OCI-LY1 (cell line): Measurements from ENCODE around the gene ATXN3.

Experiments
- H2AFZ ChIP-seq: fragments of 200-600 bp; sonication (generic), shearing (Covaris generic); 2 replicates; pipeline ENCODE4 v1.6.0; 2014; ENCODE audit warnings: antibody characterized with exemption, mild to moderate bottlenecking, low read length
- H3F3A ChIP-seq: fragments of 200-600 bp; sonication (generic), shearing (Covaris generic); 2 replicates; pipeline ENCODE4 v1.6.0; 2014; ENCODE audit warnings: mild to moderate bottlenecking, antibody characterized with exemption, low read length, moderate library complexity; ENCODE audit not compliant: insufficient read depth
- H3K27ac ChIP-seq: fragments of 200-600 bp; sonication (generic); 2 replicates; pipeline ENCODE4 v1.5.1; 2014; ENCODE audit warnings: low read length, mixed run types, mild to moderate bottlenecking, low read depth; ENCODE audit not compliant: poor library complexity, severe bottlenecking
- H3K27me3 ChIP-seq: fragments of 200-600 bp; sonication (generic); 2 replicates; pipeline ENCODE4 v1.6.0; 2014; ENCODE audit warnings: antibody characterized with exemption, mild to moderate bottlenecking, low read length, moderate library complexity; ENCODE audit not compliant: insufficient read depth
- H3K36me3 ChIP-seq: fragments of 200-600 bp; sonication (generic); 2 replicates; pipeline ENCODE4 v1.6.1; 2014; ENCODE audit warnings: mild to moderate bottlenecking, antibody characterized with exemption, low read length, moderate library complexity, mixed read lengths; ENCODE audit not compliant: insufficient read depth
- H3K4me1 ChIP-seq: fragments of 200-600 bp; sonication (generic); 2 replicates; pipeline ENCODE4 v1.5.1; 2014; ENCODE audit warnings: mild to moderate bottlenecking, low read length, moderate library complexity; ENCODE audit not compliant: insufficient read depth, severe bottlenecking
- H3K4me2 ChIP-seq: fragments of 200-600 bp; sonication (generic), shearing (Covaris generic); 2 replicates; pipeline ENCODE4 v1.6.1; 2014; ENCODE audit warnings: low read length
- H3K4me3 ChIP-seq: fragments of 200-600 bp; sonication (generic); 2 replicates; pipeline ENCODE4 v1.5.1; 2014; ENCODE audit warnings: low read length, low read depth, mild to moderate bottlenecking, mixed read lengths; ENCODE audit not compliant: poor library complexity, severe bottlenecking
- H3K79me2 ChIP-seq: fragments of 200-600 bp; shearing (Covaris generic); 2 replicates; pipeline ENCODE4 v1.6.1; 2016; ENCODE audit warnings: mixed run types, low read length, mixed read lengths; ENCODE audit not compliant: insufficient read depth
- H3K9ac ChIP-seq: fragments of 200-600 bp; sonication (generic), shearing (Covaris generic); 2 replicates; pipeline ENCODE4 v1.6.1; 2014; ENCODE audit warnings: mild to moderate bottlenecking, low read length, mixed read lengths
- H3K9me2 ChIP-seq: fragments of 200-600 bp; sonication (generic), shearing (Covaris generic); 2 replicates; pipeline ENCODE4 v1.6.1; 2014; ENCODE audit warnings: low read depth, mild to moderate bottlenecking, low read length, mixed read lengths
- H3K9me3 ChIP-seq: fragments of 200-600 bp; shearing (Covaris generic); 2 replicates; pipeline ENCODE4 v1.6.1; 2014; ENCODE audit warnings: low read length, mixed read lengths
- H4K20me1 ChIP-seq: fragments of 200-600 bp; sonication (generic), shearing (Covaris generic); 2 replicates; pipeline ENCODE4 v1.6.0; 2016; ENCODE audit warnings: mild to moderate bottlenecking, low read length; ENCODE audit not compliant: insufficient read depth
- EZH2 ChIP-seq: fragments of 200-600 bp; sonication (generic), shearing (Covaris generic); IDR thresholded peaks from 2 replicates; pipeline ENCODE4 v1.8.0; 2017; ENCODE audit warnings: borderline replicate concordance, mixed run types, mild to moderate bottlenecking, antibody characterized with exemption, low read length, moderate library complexity, mixed read lengths
- TF ChIP-seq, protein P1 (sequence below): fragments of 200-600 bp; sonication (generic), shearing (Covaris generic); IDR thresholded peaks from 2 replicates; pipeline ENCODE4 v1.5.1; 2017; ENCODE audit warnings: mild to moderate bottlenecking, antibody characterized with exemption, low read length, moderate library complexity, mixed read lengths

Gene ATXN3

GRCh38 chr14:92106143-92106926 lies at the start of gene ATXN3:
ATXN3 (minus strand) TSS chr14:92106582; CDS start chr14:92106552, 30 bp downstream.
- no peaks in the 10 kb centered on the region for H3F3A ChIP-seq
- no peaks in the 10 kb centered on the region for H3K36me3 ChIP-seq
- H3K79me2 ChIP-seq: peaks cover 29% of the 10 kb centered on the region
- peaks cover 54% of the 10 kb centered on the region for H3K4me1 ChIP-seq
- no peaks in the 10 kb centered on the region for H3K9me2 ChIP-seq
- no peaks in the 10 kb centered on the region for H3K27me3 ChIP-seq
- no peaks in the 10 kb centered on the region for H4K20me1 ChIP-seq
- H3K27ac ChIP-seq: peak within 1 kb of the TSS; percentile 88
- peak within 1 kb of the TSS; percentile 83 for H2AFZ ChIP-seq
- peak within 1 kb of the TSS; percentile 83 for H3K4me2 ChIP-seq
- peak within 1 kb of the TSS; percentile 87 for H3K9ac ChIP-seq
- TF ChIP-seq EZH2: no peak
- TF ChIP-seq, protein P1, sequence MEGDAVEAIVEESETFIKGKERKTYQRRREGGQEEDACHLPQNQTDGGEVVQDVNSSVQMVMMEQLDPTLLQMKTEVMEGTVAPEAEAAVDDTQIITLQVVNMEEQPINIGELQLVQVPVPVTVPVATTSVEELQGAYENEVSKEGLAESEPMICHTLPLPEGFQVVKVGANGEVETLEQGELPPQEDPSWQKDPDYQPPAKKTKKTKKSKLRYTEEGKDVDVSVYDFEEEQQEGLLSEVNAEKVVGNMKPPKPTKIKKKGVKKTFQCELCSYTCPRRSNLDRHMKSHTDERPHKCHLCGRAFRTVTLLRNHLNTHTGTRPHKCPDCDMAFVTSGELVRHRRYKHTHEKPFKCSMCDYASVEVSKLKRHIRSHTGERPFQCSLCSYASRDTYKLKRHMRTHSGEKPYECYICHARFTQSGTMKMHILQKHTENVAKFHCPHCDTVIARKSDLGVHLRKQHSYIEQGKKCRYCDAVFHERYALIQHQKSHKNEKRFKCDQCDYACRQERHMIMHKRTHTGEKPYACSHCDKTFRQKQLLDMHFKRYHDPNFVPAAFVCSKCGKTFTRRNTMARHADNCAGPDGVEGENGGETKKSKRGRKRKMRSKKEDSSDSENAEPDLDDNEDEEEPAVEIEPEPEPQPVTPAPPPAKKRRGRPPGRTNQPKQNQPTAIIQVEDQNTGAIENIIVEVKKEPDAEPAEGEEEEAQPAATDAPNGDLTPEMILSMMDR: peak; percentile 68
- no peaks in the 10 kb centered on the region for H3K9me3 ChIP-seq
- H3K4me3 ChIP-seq: peak within 1 kb of the TSS; percentile 87

GRCh38 chr14:92154283-92154942 lies 48.0 kb upstream of the ATXN3 start:
- H3K4me2 ChIP-seq: no peak overlapping the region
- no peaks in the 10 kb centered on the region for H3K9me2 ChIP-seq
- peaks cover 87% of the 10 kb centered on the region for H3K36me3 ChIP-seq
- H3K4me1 ChIP-seq: no peaks in the 10 kb centered on the region
- no peaks in the 10 kb centered on the region for H3K79me2 ChIP-seq
- no peak overlapping the region for H2AFZ ChIP-seq
- no peak overlapping the region for H3K27ac ChIP-seq
- no peaks in the 10 kb centered on the region for H3F3A ChIP-seq
- H4K20me1 ChIP-seq: no peaks in the 10 kb centered on the region
- H3K4me3 ChIP-seq: no peak overlapping the region
- TF ChIP-seq, protein P1: no peak
- TF ChIP-seq EZH2: no peak
- H3K9ac ChIP-seq: no peak overlapping the region
- no peaks in the 10 kb centered on the region for H3K9me3 ChIP-seq
- H3K27me3 ChIP-seq: no peaks in the 10 kb centered on the region

GRCh38 chr14:92153581-92153980 lies 47.2 kb upstream of the ATXN3 start:
- Histone ChIP-seq H3K79me2 (no peaks in the 10 kb centered on the region), H3K36me3 (peaks cover 86% of the 10 kb centered on the region), H4K20me1 (no peaks in the 10 kb centered on the region), H3K27me3 (no peaks in the 10 kb centered on the region), H3K4me2 (no peak overlapping the region), H3K4me1 (no peaks in the 10 kb centered on the region), H2AFZ (no peak overlapping the region), H3K4me3 (no peak overlapping the region), H3K9me3 (no peaks in the 10 kb centered on the region), H3K27ac (no peak overlapping the region), H3F3A (no peaks in the 10 kb centered on the region), H3K9me2 (no peaks in the 10 kb centered on the region), H3K9ac (no peak overlapping the region)
- TF ChIP-seq, protein P1: no peak
- no peak for TF ChIP-seq EZH2
